Vagina (tissue), 2 donors: ENCODE data around the gene MAMDC2. TPM values are rescaled to one million over a fixed set of nuclear protein-coding genes. Genes with fewer than 3 reads are reported as not detected.

Experiments
- DNase-seq, 2 donors: peaks; one replicate each; pipeline ENCODE4 v3.0.0-alpha.2; 2017; ENCODE audit errors: extremely low spot score in 2 of 2
- H3K27ac ChIP-seq: fragments of 200-600 bp; sonication (generic); one replicate; pipeline ENCODE4 v1.5.1; 2019
- H3K27me3 ChIP-seq: fragments of 200-600 bp; sonication (generic); one replicate; pipeline ENCODE4 v1.5.1; 2019
- H3K36me3 ChIP-seq, 2 donors: fragments of 200-600 bp; sonication (generic); one replicate each; pipeline ENCODE4 v1.5.1; 2017 to 2019
- H3K4me1 ChIP-seq: fragments of 200-600 bp; sonication (generic); one replicate; pipeline ENCODE4 v1.5.1; 2019
- H3K4me3 ChIP-seq, 2 donors: fragments of 200-600 bp; sonication (generic); 1 replicate in 1 of 2; 2 replicates in 1 of 2; pipeline ENCODE4 v1.5.1; 2016 to 2019
- H3K9me3 ChIP-seq: fragments of 200-600 bp; sonication (generic); one replicate; pipeline ENCODE4 v1.5.1; 2019
- CTCF ChIP-seq, 3 experiments: fragments of 450-650 bp in 2 of 3; fragments of 200-600 bp in 1 of 3; sonication (generic) in 1 of 3; IDR thresholded peaks; one replicate each; pipeline ENCODE4 v1.5.1; 2017 to 2019; ENCODE audit warnings: antibody characterized with exemption in 3 of 3, mild to moderate bottlenecking in 2 of 3, moderate library complexity in 2 of 3
- POLR2A ChIP-seq, 2 donors: fragments of 450-650 bp; IDR thresholded peaks; one replicate each; pipeline ENCODE4 v1.6.1; 2017; ENCODE audit warnings: antibody characterized with exemption in 2 of 2, mild to moderate bottlenecking in 2 of 2, moderate library complexity in 2 of 2
- POLR2AphosphoS5 ChIP-seq, 2 donors: sonication (generic); formaldehyde crosslinking; IDR thresholded peaks; one replicate each; pipeline ENCODE4 v1.9.0; 2017; ENCODE audit warnings: antibody characterized with exemption in 2 of 2, mild to moderate bottlenecking in 2 of 2, low read depth in 1 of 2; ENCODE audit not compliant: insufficient read depth in 1 of 2
- intact Hi-C: fragments of 100-400 bp; cut with DNase I; formaldehyde crosslinking; loops from one replicate; pipeline ENCODE4 v1.15.1; 2023
- total RNA-seq: library from RNA; depleted of rRNA; stranded (reverse); fragments of >200 nt; gene quantifications from one replicate; pipeline ENCODE4 v1.2.3, GENCODE V29; 2016

The MAMDC2 gene
- total RNA-seq, 1 donor from 2014 or later = 38.5 TPM

- Histone ChIP-seq H3K27me3 (no peaks in the 10 kb centered on the region), H3K9me3 (no peaks in the 10 kb centered on the region), H3K36me3 (no peaks in the 10 kb centered on the region), H3K27ac (no peak overlapping the region), H3K4me3 (no peak overlapping the region), H3K4me1 (no peaks in the 10 kb centered on the region)
- TF ChIP-seq CTCF (IDR thresholded peaks at IDR 0.05) = no peak
- no peak for TF ChIP-seq POLR2A (IDR thresholded peaks at IDR 0.05)
- TF ChIP-seq POLR2AphosphoS5 (IDR thresholded peaks at IDR 0.05; ENCODE audit: insufficient read depth in 1 of 2, low read depth in 1 of 2) = no peak
- DNase-seq = no peak
- intact Hi-C loops = no loop called here
These were observed 90.7 kb downstream of the MAMDC2 start for GRCh38 chr9:70134360-70134759.

GRCh38 chr9:70135176-70135575 is 91.5 kb downstream of the MAMDC2 start:
- TF ChIP-seq POLR2AphosphoS5 (IDR thresholded peaks at IDR 0.05; ENCODE audit: insufficient read depth in 1 of 2, low read depth in 1 of 2) (no peak), POLR2A (IDR thresholded peaks at IDR 0.05) (no peak), CTCF (IDR thresholded peaks at IDR 0.05) (no peak)

GRCh38 chr9:70136632-70137031 is 93.0 kb downstream of the MAMDC2 start:
- H3K36me3 ChIP-seq = no peaks in the 10 kb centered on the region
- no peak for TF ChIP-seq CTCF (IDR thresholded peaks at IDR 0.05)
- no peak for TF ChIP-seq POLR2A (IDR thresholded peaks at IDR 0.05)
- TF ChIP-seq POLR2AphosphoS5 (IDR thresholded peaks at IDR 0.05; ENCODE audit: insufficient read depth in 1 of 2, low read depth in 1 of 2) = no peak
- DNase-seq = no peak
- no peaks in the 10 kb centered on the region for H3K27me3 ChIP-seq
- no peaks in the 10 kb centered on the region for H3K9me3 ChIP-seq
- no peak overlapping the region for H3K27ac ChIP-seq
- H3K4me3 ChIP-seq = no peak overlapping the region
- intact Hi-C loops = no loop called here
- no peaks in the 10 kb centered on the region for H3K4me1 ChIP-seq

More at GRCh38 chr9:70135176-70135575, 91.5 kb downstream of the MAMDC2 start:
- no peaks in the 10 kb centered on the region for H3K9me3 ChIP-seq
- H3K27ac ChIP-seq = no peak overlapping the region
- no peaks in the 10 kb centered on the region for H3K27me3 ChIP-seq
- no peak overlapping the region for H3K4me3 ChIP-seq
- intact Hi-C loops = no loop called here
- no peak for DNase-seq
- H3K4me1 ChIP-seq = no peaks in the 10 kb centered on the region
- H3K36me3 ChIP-seq = no peaks in the 10 kb centered on the region

DNA sequence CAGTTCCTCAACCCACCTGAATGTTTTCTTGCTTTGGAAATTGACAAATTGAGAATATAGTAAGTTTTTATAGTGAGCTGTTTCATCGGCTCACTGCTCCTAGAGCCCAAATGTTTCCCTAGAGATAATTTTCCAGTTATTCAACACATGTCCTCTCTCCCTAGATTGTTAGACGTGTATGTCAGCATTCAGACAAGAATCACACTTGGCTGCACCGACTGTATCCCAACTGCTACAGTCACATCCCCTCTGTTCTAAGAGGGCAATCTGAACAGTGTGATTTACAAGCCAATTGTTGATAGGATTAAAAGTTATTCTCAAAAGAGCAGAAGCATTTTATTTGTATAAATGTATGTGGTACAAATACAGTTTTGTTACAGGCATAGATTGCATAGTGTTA is 93.9 kb downstream of the MAMDC2 start:
- H3K27me3 ChIP-seq = no peaks in the 10 kb centered on the region
- intact Hi-C loops = no loop called here
- no peaks in the 10 kb centered on the region for H3K36me3 ChIP-seq
- no peak overlapping the region for H3K27ac ChIP-seq
- H3K4me1 ChIP-seq = no peaks in the 10 kb centered on the region
- no peak for DNase-seq
- no peaks in the 10 kb centered on the region for H3K9me3 ChIP-seq
- TF ChIP-seq POLR2A (IDR thresholded peaks at IDR 0.05) = no peak
- no peak for TF ChIP-seq POLR2AphosphoS5 (IDR thresholded peaks at IDR 0.05; ENCODE audit: insufficient read depth in 1 of 2, low read depth in 1 of 2)
- no peak for TF ChIP-seq CTCF (IDR thresholded peaks at IDR 0.05)
- no peak overlapping the region for H3K4me3 ChIP-seq

- no peaks in the 10 kb centered on the region for H3K36me3 ChIP-seq
- DNase-seq = no peak
- TF ChIP-seq POLR2A (IDR thresholded peaks at IDR 0.05) (no peak), POLR2AphosphoS5 (IDR thresholded peaks at IDR 0.05; ENCODE audit: insufficient read depth in 1 of 2, low read depth in 1 of 2) (no peak), CTCF (IDR thresholded peaks at IDR 0.05) (no peak)
- H3K27me3 ChIP-seq = no peaks in the 10 kb centered on the region
- H3K27ac ChIP-seq = no peak overlapping the region
- no peak overlapping the region for H3K4me3 ChIP-seq
- H3K4me1 ChIP-seq = peaks cover 9% of the 10 kb centered on the region
- H3K9me3 ChIP-seq = no peaks in the 10 kb centered on the region
- intact Hi-C loops = no loop called here
These were observed 98.5 kb downstream of the MAMDC2 start for GRCh38 chr9:70142101-70142500.
